Caco-2 (cell line): ENCODE data around the gene LENG9. TPM values are rescaled to one million over a fixed set of nuclear protein-coding genes. Genes with fewer than 3 reads are reported as not detected.
"Not testable (repeated sequence)": the region's sequence is repeated elsewhere in the genome, so short reads cannot be mapped to it uniquely, and the experiment has no call there.

Experiments
- BruUV-seq: library from RNA; stranded (reverse); fragments of 400-500 nt; replicated peaks from 2 replicates; lab custom pipeline; 2021; lab: Mats Ljungman, UMichigan
- CTCF ChIA-PET: fragments of 300-600 bp; sonication (Branson Sonifier 250); formaldehyde crosslinking; loops from one replicate; lab custom pipeline; 2022; ENCODE audit warnings: antibody characterized with exemption; lab: Charles Lee
- POLR2A ChIA-PET: fragments of 300-600 bp; sonication (Branson Sonifier 250); formaldehyde crosslinking; loops from one replicate; lab custom pipeline; 2022; ENCODE audit warnings: antibody characterized with exemption; lab: Charles Lee
- DNase-seq, 2 experiments: peaks; one replicate each; pipeline versions ENCODE4 v3.0.0 to v3.0.0-alpha.2; 2020 to 2022
- H3K27me3 ChIP-seq: replicated peaks from 2 replicates; pipeline ENCODE4 v1.6.0; 2011; ENCODE audit warnings: low read length; ENCODE audit not compliant: control insufficient read depth, insufficient read depth
- H3K36me3 ChIP-seq: 2 replicates; pipeline ENCODE4 v1.5.1; 2011; ENCODE audit warnings: low read length; ENCODE audit not compliant: control insufficient read depth, insufficient read depth
- H3K4me1 ChIP-seq: fragments of 250-450 bp; sonication (Bioruptor Pico); 2 replicates; pipeline ENCODE4 v1.5.1; 2020; ENCODE audit warnings: mild to moderate bottlenecking
- H3K4me3 ChIP-seq: 2 replicates; pipeline ENCODE4 v1.5.1; 2011; ENCODE audit warnings: low read depth, mild to moderate bottlenecking, control low read depth, low read length
- H3K9me3 ChIP-seq: fragments of 250-450 bp; sonication (Bioruptor Pico); 2 replicates; pipeline ENCODE4 v1.5.1; 2020; ENCODE audit warnings: mild to moderate bottlenecking, moderate library complexity
- H3K27ac Mint-ChIP-seq: one replicate; pipeline ENCODE4 v1.8.0; 2022; ENCODE audit warnings: mixed read lengths; ENCODE audit not compliant: unreplicated experiment
- H3K27me3 Mint-ChIP-seq: one replicate; pipeline ENCODE4 v1.8.0; 2022; ENCODE audit warnings: mixed read lengths; ENCODE audit not compliant: insufficient read depth, unreplicated experiment
- H3K36me3 Mint-ChIP-seq: one replicate; pipeline ENCODE4 v1.8.0; 2022; ENCODE audit warnings: mild to moderate bottlenecking, mixed read lengths; ENCODE audit not compliant: insufficient read depth, unreplicated experiment
- H3K4me1 Mint-ChIP-seq: one replicate; pipeline ENCODE4 v1.8.0; 2022; ENCODE audit warnings: low read depth, mixed read lengths; ENCODE audit not compliant: unreplicated experiment
- H3K4me3 Mint-ChIP-seq: one replicate; pipeline ENCODE4 v1.8.0; 2022; ENCODE audit warnings: mild to moderate bottlenecking, moderate library complexity, mixed read lengths; ENCODE audit not compliant: unreplicated experiment
- H3K9me3 Mint-ChIP-seq: one replicate; pipeline ENCODE4 v1.8.0; 2022; ENCODE audit warnings: mixed read lengths; ENCODE audit not compliant: unreplicated experiment
- CTCF ChIP-seq, 2 experiments: fragments of 200-600 bp in 1 of 2; IDR thresholded peaks; 1 replicate in 1 of 2; 2 replicates in 1 of 2; pipeline versions ENCODE4 v1.5.1 to v1.8.0; 2011 to 2022; ENCODE audit warnings: antibody characterized with exemption in 1 of 2, control low read depth in 1 of 2, inconsistent platforms in 1 of 2, low read depth in 1 of 2, low read length in 1 of 2, mild to moderate bottlenecking in 1 of 2, moderate library complexity in 1 of 2; ENCODE audit not compliant: insufficient read depth in 1 of 2, severe bottlenecking in 1 of 2, unreplicated experiment in 1 of 2
- intact Hi-C: fragments of 100-400 bp; cut with micrococcal nuclease; formaldehyde crosslinking; loops from one replicate; pipeline ENCODE4 v1.10.0; 2022; ENCODE audit not compliant: unreplicated experiment
- total RNA-seq: library from RNA; stranded (reverse); gene quantifications from 2 replicates; pipeline ENCODE4 v1.2.3, GENCODE V29; 2022

Gene LENG9
- total RNA-seq, 1 experiment from 2014 or later = 6.7 TPM

GRCh38 chr19:54470276-54470887, 6.8 kb upstream of the LENG9 start:
- no peak for TF ChIP-seq CTCF (IDR thresholded peaks at IDR 0.05; ENCODE audit: insufficient read depth in 1 of 2, low read depth in 1 of 2, low read length in 1 of 2, severe bottlenecking in 1 of 2, unreplicated experiment in 1 of 2)
- Mint-ChIP-seq H3K4me3 (peak overlapping the region; percentile 89), H3K4me1 (peaks cover 28% of the 10 kb centered on the region), H3K9me3 (no peaks in the 10 kb centered on the region), H3K27ac (peak overlapping the region; percentile 36), H3K27me3 (peaks cover 2% of the 10 kb centered on the region), H3K36me3 (peaks cover 6% of the 10 kb centered on the region)
- Histone ChIP-seq H3K9me3 (no peaks in the 10 kb centered on the region), H3K36me3 (no peaks in the 10 kb centered on the region), H3K4me1 (peaks cover 23% of the 10 kb centered on the region), H3K27me3 (no peaks in the 10 kb centered on the region), H3K4me3 (peak overlapping the region; percentile 45)
- intact Hi-C loops = no loop called here
- ChIA-PET POLR2A (no interaction called here), CTCF (interaction anchor here (0.5 kb wide), 1 partner anchor 14 kb away, joined by 4 read pairs; no protein-coding TSS in a partner anchor)
- BruUV-seq = TSS peak; percentile 59
- DNase-seq = no peak

GRCh38 chr19:54469496-54469934, 5.9 kb upstream of the LENG9 start:
- Histone ChIP-seq H3K4me3 (no peak overlapping the region), H3K36me3 (no peaks in the 10 kb centered on the region), H3K27me3 (no peaks in the 10 kb centered on the region), H3K4me1 (peaks cover 23% of the 10 kb centered on the region), H3K9me3 (no peaks in the 10 kb centered on the region)
- no TSS peak for BruUV-seq
- POLR2A ChIA-PET = no interaction called here
- Mint-ChIP-seq H3K27me3 (peaks cover 2% of the 10 kb centered on the region), H3K27ac (peak overlapping the region; percentile 36), H3K4me3 (no peak overlapping the region), H3K4me1 (peaks cover 28% of the 10 kb centered on the region), H3K9me3 (no peaks in the 10 kb centered on the region), H3K36me3 (peaks cover 13% of the 10 kb centered on the region)
- intact Hi-C loops = no loop called here
- CTCF ChIA-PET = no interaction called here
- TF ChIP-seq CTCF (IDR thresholded peaks at IDR 0.05; ENCODE audit: insufficient read depth in 1 of 2, low read depth in 1 of 2, low read length in 1 of 2, severe bottlenecking in 1 of 2, unreplicated experiment in 1 of 2) = no peak
- DNase-seq = no peak

GRCh38 chr19:54466110-54466480, 2.5 kb upstream of the LENG9 start:
- Mint-ChIP-seq H3K4me1 (peaks cover 34% of the 10 kb centered on the region), H3K4me3 (peak overlapping the region; percentile 92), H3K27ac (peak overlapping the region; percentile 99), H3K36me3 (peaks cover 48% of the 10 kb centered on the region)
- POLR2A ChIA-PET, BruUV-seq, H3K9me3 Mint-ChIP-seq, H3K9me3 ChIP-seq, H3K27me3 ChIP-seq, H3K27me3 Mint-ChIP-seq, intact Hi-C loops, CTCF ChIA-PET, DNase-seq, H3K36me3 ChIP-seq: not testable (repeated sequence)
- peak overlapping the region; percentile 81 for H3K4me3 ChIP-seq
- H3K4me1 ChIP-seq = peaks cover 20% of the 10 kb centered on the region
